Caco-2 (cell line): Measurements from ENCODE around the gene NUTM2G. TPM values are rescaled to one million over a fixed set of nuclear protein-coding genes. Genes with fewer than 3 reads are reported as not detected.
"Not testable (repeated sequence)": the region's sequence is repeated elsewhere in the genome, so short reads cannot be mapped to it uniquely, and the experiment has no call there.

Source experiments
- BruUV-seq: library from RNA; stranded (reverse); fragments of 400-500 nt; replicated peaks from 2 replicates; lab custom pipeline; 2021; lab: Mats Ljungman, UMichigan
- CTCF ChIA-PET: fragments of 300-600 bp; sonication (Branson Sonifier 250); formaldehyde crosslinking; loops from one replicate; lab custom pipeline; 2022; ENCODE audit warnings: antibody characterized with exemption; lab: Charles Lee
- POLR2A ChIA-PET: fragments of 300-600 bp; sonication (Branson Sonifier 250); formaldehyde crosslinking; loops from one replicate; lab custom pipeline; 2022; ENCODE audit warnings: antibody characterized with exemption; lab: Charles Lee
- DNase-seq, 2 experiments: peaks; one replicate each; pipeline versions ENCODE4 v3.0.0 to v3.0.0-alpha.2; 2020 to 2022
- H3K27me3 ChIP-seq: replicated peaks from 2 replicates; pipeline ENCODE4 v1.6.0; 2011; ENCODE audit warnings: low read length; ENCODE audit not compliant: control insufficient read depth, insufficient read depth
- H3K36me3 ChIP-seq: 2 replicates; pipeline ENCODE4 v1.5.1; 2011; ENCODE audit warnings: low read length; ENCODE audit not compliant: control insufficient read depth, insufficient read depth
- H3K4me1 ChIP-seq: fragments of 250-450 bp; sonication (Bioruptor Pico); 2 replicates; pipeline ENCODE4 v1.5.1; 2020; ENCODE audit warnings: mild to moderate bottlenecking
- H3K4me3 ChIP-seq: 2 replicates; pipeline ENCODE4 v1.5.1; 2011; ENCODE audit warnings: low read depth, mild to moderate bottlenecking, control low read depth, low read length
- H3K9me3 ChIP-seq: fragments of 250-450 bp; sonication (Bioruptor Pico); 2 replicates; pipeline ENCODE4 v1.5.1; 2020; ENCODE audit warnings: mild to moderate bottlenecking, moderate library complexity
- H3K27ac Mint-ChIP-seq: one replicate; pipeline ENCODE4 v1.8.0; 2022; ENCODE audit warnings: mixed read lengths; ENCODE audit not compliant: unreplicated experiment
- H3K27me3 Mint-ChIP-seq: one replicate; pipeline ENCODE4 v1.8.0; 2022; ENCODE audit warnings: mixed read lengths; ENCODE audit not compliant: insufficient read depth, unreplicated experiment
- H3K36me3 Mint-ChIP-seq: one replicate; pipeline ENCODE4 v1.8.0; 2022; ENCODE audit warnings: mild to moderate bottlenecking, mixed read lengths; ENCODE audit not compliant: insufficient read depth, unreplicated experiment
- H3K4me1 Mint-ChIP-seq: one replicate; pipeline ENCODE4 v1.8.0; 2022; ENCODE audit warnings: low read depth, mixed read lengths; ENCODE audit not compliant: unreplicated experiment
- H3K4me3 Mint-ChIP-seq: one replicate; pipeline ENCODE4 v1.8.0; 2022; ENCODE audit warnings: mild to moderate bottlenecking, moderate library complexity, mixed read lengths; ENCODE audit not compliant: unreplicated experiment
- H3K9me3 Mint-ChIP-seq: one replicate; pipeline ENCODE4 v1.8.0; 2022; ENCODE audit warnings: mixed read lengths; ENCODE audit not compliant: unreplicated experiment
- intact Hi-C: fragments of 100-400 bp; cut with micrococcal nuclease; formaldehyde crosslinking; loops from one replicate; pipeline ENCODE4 v1.10.0; 2022; ENCODE audit not compliant: unreplicated experiment
- total RNA-seq: library from RNA; stranded (reverse); gene quantifications from 2 replicates; pipeline ENCODE4 v1.2.3, GENCODE V29; 2022

Gene NUTM2G
- total RNA-seq, 1 experiment from 2014 or later = not detected

DNA sequence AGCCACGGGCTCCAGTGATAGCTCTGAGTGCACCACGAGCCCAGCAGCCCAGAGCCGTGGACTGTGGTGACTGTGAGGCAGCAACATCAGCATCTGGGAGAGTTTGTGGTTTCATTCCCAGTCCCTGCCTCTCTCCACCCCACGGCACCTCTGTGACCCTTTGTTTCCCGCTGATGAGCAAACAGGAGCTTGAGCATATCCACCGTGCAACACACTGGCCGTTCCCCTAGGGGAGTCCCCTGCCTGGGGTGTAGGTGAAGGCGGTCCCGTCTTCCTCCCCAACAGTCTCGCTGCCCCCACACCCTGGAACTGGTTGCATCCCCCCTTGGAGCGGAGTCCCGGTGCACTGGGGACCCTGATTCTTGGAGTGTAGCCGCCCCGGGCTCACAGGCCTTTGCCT, 5.5 kb downstream of the NUTM2G start:
- peaks cover 22% of the 10 kb centered on the region for H3K36me3 Mint-ChIP-seq
- H3K27me3 Mint-ChIP-seq, BruUV-seq, H3K4me3 ChIP-seq, H3K36me3 ChIP-seq, H3K4me1 Mint-ChIP-seq, H3K27me3 ChIP-seq, H3K9me3 ChIP-seq, POLR2A ChIA-PET, H3K27ac Mint-ChIP-seq, DNase-seq, CTCF ChIA-PET, H3K9me3 Mint-ChIP-seq, H3K4me3 Mint-ChIP-seq, H3K4me1 ChIP-seq, intact Hi-C loops: not testable (repeated sequence)

- POLR2A ChIA-PET, H3K27me3 ChIP-seq, H3K9me3 Mint-ChIP-seq, H3K4me3 Mint-ChIP-seq, H3K4me1 Mint-ChIP-seq, intact Hi-C loops, H3K4me1 ChIP-seq, H3K9me3 ChIP-seq, H3K4me3 ChIP-seq, H3K27me3 Mint-ChIP-seq, DNase-seq, H3K36me3 ChIP-seq, CTCF ChIA-PET, BruUV-seq: not testable (repeated sequence)
- Mint-ChIP-seq H3K36me3 (peaks cover 22% of the 10 kb centered on the region), H3K27ac (peak overlapping the region; percentile 9)
These were observed 6.1 kb downstream of the NUTM2G start for GRCh38 chr9:96934706-96935105.

DNA sequence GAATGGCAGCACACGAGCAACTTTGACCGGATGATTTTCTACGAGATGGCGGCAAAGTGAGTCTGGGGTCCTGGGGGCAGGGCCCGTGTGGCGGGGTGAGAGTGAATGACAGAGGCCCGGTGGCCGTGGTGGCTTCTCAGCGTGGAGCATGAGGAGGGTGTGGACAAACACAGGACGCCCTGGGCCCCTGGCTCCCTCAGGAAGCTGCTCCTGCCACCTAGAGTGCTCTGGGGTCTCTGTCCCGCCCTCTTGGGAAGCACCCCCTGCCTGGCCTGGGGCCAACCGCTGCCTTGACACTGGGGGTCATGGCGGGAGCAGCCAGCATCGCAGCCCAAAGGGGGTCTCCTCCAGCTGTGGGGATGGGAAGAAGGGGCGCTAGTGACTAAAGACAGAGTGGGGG, 6.8 kb downstream of the NUTM2G start:
- H3K4me3 ChIP-seq, H3K9me3 ChIP-seq, intact Hi-C loops, H3K27me3 Mint-ChIP-seq, POLR2A ChIA-PET, BruUV-seq, CTCF ChIA-PET, DNase-seq, H3K27me3 ChIP-seq, H3K4me1 Mint-ChIP-seq, H3K4me3 Mint-ChIP-seq, H3K4me1 ChIP-seq, H3K9me3 Mint-ChIP-seq, H3K36me3 ChIP-seq: not testable (repeated sequence)
- Mint-ChIP-seq H3K27ac (peak overlapping the region; percentile 9), H3K36me3 (peaks cover 22% of the 10 kb centered on the region)

DNA sequence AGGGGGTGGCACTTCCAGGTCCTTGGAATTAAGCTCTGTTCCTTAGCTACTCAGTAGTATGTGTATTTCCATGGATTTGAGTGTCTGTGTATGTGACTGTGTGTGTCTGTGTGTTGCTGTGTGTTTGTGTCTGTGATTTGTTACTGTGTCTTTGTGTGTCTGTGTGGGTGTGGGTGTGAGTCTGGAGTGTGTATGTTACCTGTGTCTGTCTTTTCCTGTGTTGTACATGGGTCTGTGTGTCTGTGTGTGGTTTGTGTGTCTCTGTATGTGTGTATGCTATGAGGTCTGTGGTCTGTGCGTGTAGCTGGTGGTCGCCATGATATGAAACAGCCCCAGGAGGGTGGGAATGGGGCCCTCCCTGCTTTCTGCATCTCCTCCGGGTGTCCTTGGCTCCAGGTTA, 8.8 kb downstream of the NUTM2G start:
- CTCF ChIA-PET, H3K27me3 Mint-ChIP-seq, H3K27me3 ChIP-seq, POLR2A ChIA-PET, H3K36me3 ChIP-seq, H3K4me1 Mint-ChIP-seq, H3K4me3 Mint-ChIP-seq, H3K4me3 ChIP-seq, H3K9me3 Mint-ChIP-seq, H3K4me1 ChIP-seq, BruUV-seq, intact Hi-C loops, DNase-seq, H3K9me3 ChIP-seq: not testable (repeated sequence)
- Mint-ChIP-seq H3K36me3 (peaks cover 16% of the 10 kb centered on the region), H3K27ac (peak overlapping the region; percentile 30)

DNA sequence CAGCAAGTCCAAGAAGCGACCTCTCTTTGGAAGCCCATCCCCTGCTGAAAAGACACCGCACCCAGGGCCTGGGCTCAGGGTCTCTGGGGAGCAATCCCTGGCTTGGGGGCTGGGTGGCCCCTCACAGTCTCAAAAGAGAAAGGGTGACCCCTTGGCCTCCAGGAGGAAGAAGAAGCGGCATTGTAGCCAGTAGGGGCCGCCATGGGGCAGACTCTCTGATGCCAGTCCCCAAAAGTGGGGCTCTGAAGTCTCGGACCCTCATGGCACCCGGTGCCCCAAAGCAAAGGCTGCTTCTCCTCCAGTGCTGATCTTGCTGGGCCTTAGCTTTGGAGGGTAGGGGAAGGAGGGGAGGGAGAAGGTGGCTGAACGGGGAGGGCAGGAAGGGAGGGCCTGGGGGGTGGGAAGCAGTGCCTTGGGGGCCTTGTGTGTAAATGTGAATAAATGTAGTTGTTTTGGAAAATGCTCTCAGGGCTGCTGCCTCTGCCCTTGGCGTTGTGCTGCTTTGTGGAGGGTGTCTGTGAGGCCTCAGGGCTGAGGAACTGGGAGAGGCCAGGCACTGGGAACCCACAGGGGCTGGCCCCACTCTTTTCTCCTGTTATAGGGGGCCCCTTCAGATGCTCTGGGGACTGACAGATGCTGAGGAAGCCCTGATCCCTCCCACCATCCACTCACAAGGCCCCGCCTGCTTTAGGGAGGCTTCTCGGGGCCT, 10.5 kb downstream of the NUTM2G start:
- H3K27me3 ChIP-seq, H3K4me3 Mint-ChIP-seq, H3K4me1 ChIP-seq, BruUV-seq, intact Hi-C loops, H3K4me1 Mint-ChIP-seq, H3K36me3 ChIP-seq, H3K27me3 Mint-ChIP-seq, H3K9me3 ChIP-seq, H3K27ac Mint-ChIP-seq, H3K9me3 Mint-ChIP-seq, DNase-seq, POLR2A ChIA-PET, H3K4me3 ChIP-seq, CTCF ChIA-PET: not testable (repeated sequence)
- peaks cover 16% of the 10 kb centered on the region for H3K36me3 Mint-ChIP-seq

- H3K27me3 Mint-ChIP-seq, H3K36me3 Mint-ChIP-seq, H3K4me3 Mint-ChIP-seq, H3K4me3 ChIP-seq, H3K4me1 ChIP-seq, DNase-seq, BruUV-seq, POLR2A ChIA-PET, H3K36me3 ChIP-seq, H3K27ac Mint-ChIP-seq, CTCF ChIA-PET, intact Hi-C loops, H3K27me3 ChIP-seq, H3K9me3 Mint-ChIP-seq, H3K4me1 Mint-ChIP-seq, H3K9me3 ChIP-seq: not testable (repeated sequence)
These were observed 12.3 kb downstream of the NUTM2G start for GRCh38 chr9:96940982-96941381.

- H3K36me3 Mint-ChIP-seq, H3K4me3 ChIP-seq, intact Hi-C loops, H3K9me3 ChIP-seq, H3K36me3 ChIP-seq, BruUV-seq, H3K27ac Mint-ChIP-seq, H3K4me1 ChIP-seq, H3K27me3 ChIP-seq, H3K4me1 Mint-ChIP-seq, H3K4me3 Mint-ChIP-seq, H3K9me3 Mint-ChIP-seq, POLR2A ChIA-PET, DNase-seq, H3K27me3 Mint-ChIP-seq, CTCF ChIA-PET: not testable (repeated sequence)
These were observed 13.0 kb downstream of the NUTM2G start for GRCh38 chr9:96941628-96942027.
